HEK293 (cell line): ENCODE data around the gene HDAC7.

Source experiments
- BCL11B ChIP-seq: fragments of 450-650 bp; formaldehyde crosslinking; IDR thresholded peaks from 2 replicates; pipeline ENCODE4 v1.5.1; 2016; ENCODE audit warnings: low read depth, missing biosample characterization, missing genetic modification characterization
- CTCF ChIP-seq: fragments of 450-650 bp; formaldehyde crosslinking; IDR thresholded peaks from 2 replicates; pipeline ENCODE4 v1.5.1; 2016; ENCODE audit warnings: missing biosample characterization, missing genetic modification characterization
- REST ChIP-seq: fragments of 450-650 bp; formaldehyde crosslinking; IDR thresholded peaks from 2 replicates; pipeline ENCODE4 v1.5.1; 2016; ENCODE audit warnings: missing biosample characterization, missing genetic modification characterization
- SP2 ChIP-seq: fragments of 450-650 bp; formaldehyde crosslinking; IDR thresholded peaks from 2 replicates; pipeline ENCODE4 v1.5.1; 2016; ENCODE audit warnings: missing biosample characterization, missing genetic modification characterization
- TSHZ1 ChIP-seq: fragments of 450-650 bp; formaldehyde crosslinking; IDR thresholded peaks from 2 replicates; pipeline ENCODE4 v1.5.1; 2016; ENCODE audit warnings: missing biosample characterization, missing genetic modification characterization, borderline replicate concordance
- ZBTB1 ChIP-seq: fragments of 450-650 bp; formaldehyde crosslinking; IDR thresholded peaks from 2 replicates; pipeline ENCODE4 v1.5.1; 2016; ENCODE audit warnings: missing biosample characterization, missing genetic modification characterization
- ZNF133 ChIP-seq: fragments of 450-650 bp; formaldehyde crosslinking; IDR thresholded peaks from 2 replicates; pipeline ENCODE4 v1.5.1; 2016; ENCODE audit warnings: missing biosample characterization, missing genetic modification characterization
- ZNF140 ChIP-seq: fragments of 450-650 bp; formaldehyde crosslinking; IDR thresholded peaks from 2 replicates; pipeline ENCODE4 v1.5.1; 2016; ENCODE audit warnings: missing biosample characterization, missing genetic modification characterization
- ZNF174 ChIP-seq: fragments of 450-650 bp; formaldehyde crosslinking; IDR thresholded peaks from 2 replicates; pipeline ENCODE4 v1.5.0; 2017; ENCODE audit warnings: missing biosample characterization, mild to moderate bottlenecking, missing genetic modification characterization
- ZNF311 ChIP-seq: fragments of 450-650 bp; formaldehyde crosslinking; IDR thresholded peaks from 2 replicates; pipeline ENCODE4 v1.5.1; 2017; ENCODE audit warnings: missing biosample characterization, missing genetic modification characterization, borderline replicate concordance

GRCh38 chr12:47820631-47821345 is 1.1 kb upstream of the HDAC7 start:
- TF ChIP-seq ZBTB1 (tag by site-specific recombination) (no peak), TSHZ1 (no peak), BCL11B (tag by site-specific recombination) (no peak), ZNF311 (tag by site-specific recombination) (no peak), CTCF (tag by site-specific recombination) (no peak), ZNF133 (tag by site-specific recombination) (no peak), ZNF174 (tag by site-specific recombination) (no peak), SP2 (tag by site-specific recombination) (no peak), ZNF140 (tag by site-specific recombination) (no peak), REST (tag by site-specific recombination) (no peak)
